HEK293 (cell line): ENCODE measurements around the gene AEN.

Source experiments
- BCL11B ChIP-seq: fragments of 450-650 bp; formaldehyde crosslinking; IDR thresholded peaks from 2 replicates; pipeline ENCODE4 v1.5.1; 2016; ENCODE audit warnings: low read depth, missing biosample characterization, missing genetic modification characterization
- GLIS1 ChIP-seq: fragments of 450-650 bp; formaldehyde crosslinking; IDR thresholded peaks from 2 replicates; pipeline ENCODE4 v1.5.1; 2016; ENCODE audit warnings: missing biosample characterization, missing genetic modification characterization
- MEIS1 ChIP-seq: sonication (generic); formaldehyde crosslinking; IDR thresholded peaks from 2 replicates; pipeline ENCODE4 v1.8.1; 2022; ENCODE audit warnings: missing genetic modification reagents, mild to moderate bottlenecking, borderline replicate concordance
- MYNN ChIP-seq: fragments of 450-650 bp; formaldehyde crosslinking; IDR thresholded peaks from 2 replicates; pipeline ENCODE4 v1.5.1; 2016; ENCODE audit warnings: missing biosample characterization, missing genetic modification characterization, borderline replicate concordance
- PRDM4 ChIP-seq: fragments of 450-650 bp; formaldehyde crosslinking; IDR thresholded peaks from 2 replicates; pipeline ENCODE4 v1.5.1; 2017; ENCODE audit warnings: missing biosample characterization, missing genetic modification characterization
- REST ChIP-seq: fragments of 450-650 bp; formaldehyde crosslinking; IDR thresholded peaks from 2 replicates; pipeline ENCODE4 v1.5.1; 2016; ENCODE audit warnings: missing biosample characterization, missing genetic modification characterization
- SCRT2 ChIP-seq: fragments of 450-650 bp; formaldehyde crosslinking; IDR thresholded peaks from 2 replicates; pipeline ENCODE4 v1.5.1; 2016; ENCODE audit warnings: missing biosample characterization, missing genetic modification characterization
- SP7 ChIP-seq: fragments of 450-650 bp; formaldehyde crosslinking; IDR thresholded peaks from 2 replicates; pipeline ENCODE4 v1.5.1; 2016; ENCODE audit warnings: missing biosample characterization, missing genetic modification characterization
- ZBTB8A ChIP-seq: fragments of 450-650 bp; formaldehyde crosslinking; IDR thresholded peaks from 2 replicates; pipeline ENCODE4 v1.5.1; 2016; ENCODE audit warnings: missing biosample characterization, missing genetic modification characterization
- ZEB2 ChIP-seq: fragments of 450-650 bp; formaldehyde crosslinking; IDR thresholded peaks from 2 replicates; pipeline ENCODE4 v1.5.1; 2016; ENCODE audit warnings: missing biosample characterization, missing genetic modification characterization
- ZIC2 ChIP-seq: fragments of 450-650 bp; formaldehyde crosslinking; IDR thresholded peaks from 2 replicates; pipeline ENCODE4 v1.5.1; 2016; ENCODE audit warnings: missing biosample characterization, missing genetic modification characterization
- ZNF169 ChIP-seq: fragments of 450-650 bp; formaldehyde crosslinking; IDR thresholded peaks from 2 replicates; pipeline ENCODE4 v1.5.1; 2016; ENCODE audit warnings: missing biosample characterization, missing genetic modification characterization
- ZNF223 ChIP-seq: fragments of 450-650 bp; formaldehyde crosslinking; IDR thresholded peaks from 2 replicates; pipeline ENCODE4 v1.5.1; 2016; ENCODE audit warnings: missing biosample characterization, missing genetic modification characterization
- ZNF280C ChIP-seq: fragments of 450-650 bp; formaldehyde crosslinking; IDR thresholded peaks from 2 replicates; pipeline ENCODE4 v1.5.1; 2016; ENCODE audit warnings: missing biosample characterization, missing genetic modification characterization
- ZNF501 ChIP-seq: fragments of 450-650 bp; formaldehyde crosslinking; IDR thresholded peaks from 2 replicates; pipeline ENCODE4 v1.5.1; 2016; ENCODE audit warnings: missing biosample characterization, missing genetic modification characterization
- ZNF530 ChIP-seq: fragments of 450-650 bp; formaldehyde crosslinking; IDR thresholded peaks from 2 replicates; pipeline ENCODE4 v1.5.1; 2016; ENCODE audit warnings: low read depth, missing biosample characterization, missing genetic modification characterization
- ZNF549 ChIP-seq: fragments of 450-650 bp; IDR thresholded peaks from 2 replicates; pipeline ENCODE4 v1.5.1; 2018; ENCODE audit warnings: missing biosample characterization, missing genetic modification characterization, mild to moderate bottlenecking, inconsistent platforms, moderate library complexity
- ZNF571 ChIP-seq: fragments of 450-650 bp; formaldehyde crosslinking; IDR thresholded peaks from 2 replicates; pipeline ENCODE4 v1.5.0; 2017; ENCODE audit warnings: missing biosample characterization, missing genetic modification characterization
- ZNF654 ChIP-seq: fragments of 450-650 bp; formaldehyde crosslinking; IDR thresholded peaks from 2 replicates; pipeline ENCODE4 v1.5.1; 2016; ENCODE audit warnings: low read depth, missing biosample characterization, missing genetic modification characterization
- ZNF837 ChIP-seq: fragments of 450-650 bp; formaldehyde crosslinking; IDR thresholded peaks from 2 replicates; pipeline ENCODE4 v1.5.1; 2016; ENCODE audit warnings: missing biosample characterization, missing genetic modification characterization
- ZSCAN30 ChIP-seq: fragments of 450-650 bp; IDR thresholded peaks from 2 replicates; pipeline ENCODE4 v1.5.1; 2018; ENCODE audit warnings: missing biosample characterization, mild to moderate bottlenecking, missing genetic modification characterization, moderate library complexity
- ZXDB ChIP-seq: fragments of 450-650 bp; formaldehyde crosslinking; IDR thresholded peaks from 2 replicates; pipeline ENCODE4 v1.5.1; 2016; ENCODE audit warnings: missing biosample characterization, missing genetic modification characterization
- TF ChIP-seq, protein P1 (sequence below): sonication (generic); formaldehyde crosslinking; IDR thresholded peaks from 2 replicates; pipeline ENCODE4 v1.8.1; 2022; ENCODE audit warnings: mild to moderate bottlenecking, moderate library complexity, missing genetic modification reagents
- TF ChIP-seq, protein P2 (sequence below): fragments of 450-650 bp; formaldehyde crosslinking; IDR thresholded peaks from 2 replicates; pipeline ENCODE4 v1.5.1; 2017; ENCODE audit warnings: missing biosample characterization, missing genetic modification characterization

The AEN gene

GRCh38 chr15:88605189-88606069 lies 15.7 kb upstream of the AEN start (continued):
- TF ChIP-seq GLIS1 (peak; percentile 78), MYNN (tag by site-specific recombination) (no peak), ZIC2 (tag by site-specific recombination) (peak; percentile 46), MEIS1 (0 out of 2 replicates have a peak, but pooled peaks have one; percentile 43), ZNF223 (tag by site-specific recombination) (no peak), ZNF571 (tag by site-specific recombination) (no peak), ZNF530 (tag by site-specific recombination) (no peak), ZXDB (tag by site-specific recombination) (peak; percentile 34; the same call in 1 of the 2 replicates), REST (tag by site-specific recombination) (peak; percentile 99), ZNF837 (tag by site-specific recombination) (no peak), ZSCAN30 (tag by site-specific recombination) (peak; percentile 64; the same call in 1 of the 2 replicates), ZNF549 (no peak), ZNF280C (no peak), ZEB2 (tag by site-specific recombination) (peak; percentile 79), SP7 (tag by site-specific recombination) (peak; percentile 63), ZBTB8A (tag by site-specific recombination) (peak; percentile 55; the same call in 1 of the 2 replicates), ZNF169 (no peak), SCRT2 (tag by site-specific recombination) (peak; percentile 96), ZNF654 (tag by site-specific recombination) (no peak), PRDM4 (tag by site-specific recombination) (no peak), BCL11B (tag by site-specific recombination) (0 out of 2 replicates have a peak, but pooled peaks have one; percentile 51), ZNF501 (tag by site-specific recombination) (peak; percentile 83)
- TF ChIP-seq, protein P1, sequence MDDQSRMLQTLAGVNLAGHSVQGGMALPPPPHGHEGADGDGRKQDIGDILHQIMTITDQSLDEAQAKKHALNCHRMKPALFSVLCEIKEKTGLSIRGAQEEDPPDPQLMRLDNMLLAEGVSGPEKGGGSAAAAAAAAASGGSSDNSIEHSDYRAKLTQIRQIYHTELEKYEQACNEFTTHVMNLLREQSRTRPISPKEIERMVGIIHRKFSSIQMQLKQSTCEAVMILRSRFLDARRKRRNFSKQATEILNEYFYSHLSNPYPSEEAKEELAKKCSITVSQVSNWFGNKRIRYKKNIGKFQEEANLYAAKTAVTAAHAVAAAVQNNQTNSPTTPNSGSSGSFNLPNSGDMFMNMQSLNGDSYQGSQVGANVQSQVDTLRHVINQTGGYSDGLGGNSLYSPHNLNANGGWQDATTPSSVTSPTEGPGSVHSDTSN (CRISPR knock-in tag), result peak; percentile 96
- TF ChIP-seq, protein P2, sequence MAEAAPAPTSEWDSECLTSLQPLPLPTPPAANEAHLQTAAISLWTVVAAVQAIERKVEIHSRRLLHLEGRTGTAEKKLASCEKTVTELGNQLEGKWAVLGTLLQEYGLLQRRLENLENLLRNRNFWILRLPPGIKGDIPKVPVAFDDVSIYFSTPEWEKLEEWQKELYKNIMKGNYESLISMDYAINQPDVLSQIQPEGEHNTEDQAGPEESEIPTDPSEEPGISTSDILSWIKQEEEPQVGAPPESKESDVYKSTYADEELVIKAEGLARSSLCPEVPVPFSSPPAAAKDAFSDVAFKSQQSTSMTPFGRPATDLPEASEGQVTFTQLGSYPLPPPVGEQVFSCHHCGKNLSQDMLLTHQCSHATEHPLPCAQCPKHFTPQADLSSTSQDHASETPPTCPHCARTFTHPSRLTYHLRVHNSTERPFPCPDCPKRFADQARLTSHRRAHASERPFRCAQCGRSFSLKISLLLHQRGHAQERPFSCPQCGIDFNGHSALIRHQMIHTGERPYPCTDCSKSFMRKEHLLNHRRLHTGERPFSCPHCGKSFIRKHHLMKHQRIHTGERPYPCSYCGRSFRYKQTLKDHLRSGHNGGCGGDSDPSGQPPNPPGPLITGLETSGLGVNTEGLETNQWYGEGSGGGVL (tag by site-specific recombination), result no peak
